ENCODE data around the gene MS4A6E.

- TF ChIP-seq POLR2A (IDR thresholded peaks at IDR 0.05) (no peak), POLR2AphosphoS5 (IDR thresholded peaks at IDR 0.05) (no peak), CTCF (IDR thresholded peaks at IDR 0.05) (no peak), EP300 (IDR thresholded peaks at IDR 0.05) (no peak)
Measured at GRCh38 chr11:60288531-60288930, 38.5 kb upstream of the MS4A6E start.
